IMR-90 (cell line): ENCODE results near the gene RFTN1.

Source experiments
- BHLHE40 ChIP-seq: fragments of 150-350 bp; IDR thresholded peaks from 2 replicates; pipeline ENCODE4 v1.6.1; 2016; ENCODE audit warnings: mild to moderate bottlenecking, low read depth, low read length
- CHD1 ChIP-seq: IDR thresholded peaks from 2 replicates; pipeline ENCODE4 v1.6.1; 2012; ENCODE audit warnings: low read depth, low read length, improper control_type of control experiment
- MXI1 ChIP-seq: IDR thresholded peaks from 2 replicates; pipeline ENCODE4 v1.6.1; 2012; ENCODE audit warnings: low read depth, mild to moderate bottlenecking, low read length, moderate library complexity, borderline replicate concordance
- POLR2A ChIP-seq: IDR thresholded peaks from 2 replicates; pipeline ENCODE4 v1.6.1; 2012; ENCODE audit warnings: mild to moderate bottlenecking, low read depth, low read length
- RAD21 ChIP-seq: IDR thresholded peaks from 2 replicates; pipeline ENCODE4 v1.6.1; 2012; ENCODE audit warnings: low read length, improper control_type of control experiment
- RFX5 ChIP-seq: IDR thresholded peaks from 2 replicates; pipeline ENCODE4 v1.8.0; 2012; ENCODE audit warnings: low read depth, mild to moderate bottlenecking, low read length, moderate library complexity
- TF ChIP-seq, protein P1 (sequence below): conservative IDR thresholded peaks from 2 replicates; pipeline ENCODE4 v1.5.1; 2012; ENCODE audit warnings: mild to moderate bottlenecking, low read depth, low read length, improper control_type of control experiment

GRCh38 chr3:16428612-16429011 lies 84.9 kb downstream of the RFTN1 start:
- TF ChIP-seq, protein P1, sequence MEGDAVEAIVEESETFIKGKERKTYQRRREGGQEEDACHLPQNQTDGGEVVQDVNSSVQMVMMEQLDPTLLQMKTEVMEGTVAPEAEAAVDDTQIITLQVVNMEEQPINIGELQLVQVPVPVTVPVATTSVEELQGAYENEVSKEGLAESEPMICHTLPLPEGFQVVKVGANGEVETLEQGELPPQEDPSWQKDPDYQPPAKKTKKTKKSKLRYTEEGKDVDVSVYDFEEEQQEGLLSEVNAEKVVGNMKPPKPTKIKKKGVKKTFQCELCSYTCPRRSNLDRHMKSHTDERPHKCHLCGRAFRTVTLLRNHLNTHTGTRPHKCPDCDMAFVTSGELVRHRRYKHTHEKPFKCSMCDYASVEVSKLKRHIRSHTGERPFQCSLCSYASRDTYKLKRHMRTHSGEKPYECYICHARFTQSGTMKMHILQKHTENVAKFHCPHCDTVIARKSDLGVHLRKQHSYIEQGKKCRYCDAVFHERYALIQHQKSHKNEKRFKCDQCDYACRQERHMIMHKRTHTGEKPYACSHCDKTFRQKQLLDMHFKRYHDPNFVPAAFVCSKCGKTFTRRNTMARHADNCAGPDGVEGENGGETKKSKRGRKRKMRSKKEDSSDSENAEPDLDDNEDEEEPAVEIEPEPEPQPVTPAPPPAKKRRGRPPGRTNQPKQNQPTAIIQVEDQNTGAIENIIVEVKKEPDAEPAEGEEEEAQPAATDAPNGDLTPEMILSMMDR = no peak
- TF ChIP-seq RFX5 (no peak), POLR2A (no peak), CHD1 (no peak), RAD21 (no peak), BHLHE40 (no peak), MXI1 (no peak)
